ENCODE measurements around the gene ITIH2. TPM values are rescaled to one million over a fixed set of nuclear protein-coding genes. Genes with fewer than 3 reads are reported as not detected.

ITIH2 gene
- polyA plus RNA-seq, 3 donors, result not detected

DNA sequence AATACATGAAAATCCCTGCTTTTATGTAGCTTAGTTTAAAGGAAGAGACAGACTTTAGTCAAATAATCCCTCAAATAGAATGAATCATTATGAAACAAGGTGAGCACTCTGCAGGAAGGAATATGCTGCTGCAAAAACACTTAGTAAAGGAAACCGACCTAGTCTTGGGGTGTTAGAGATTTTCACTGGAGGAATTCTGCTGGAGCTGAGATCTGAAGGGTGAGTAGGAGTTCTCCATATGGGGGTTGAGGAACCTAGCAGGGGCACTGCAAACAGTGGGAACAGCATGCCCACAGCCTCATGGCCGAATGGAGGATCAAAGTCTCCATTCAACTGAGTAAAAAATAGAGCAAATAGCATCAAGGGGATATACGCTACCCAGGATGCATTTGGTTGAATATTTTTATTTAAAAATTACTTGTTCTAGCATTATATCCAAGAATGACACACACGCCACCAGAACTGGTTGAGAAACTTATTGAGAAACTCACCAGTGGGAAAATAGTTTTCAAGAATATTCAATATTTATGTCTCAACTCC lies 3.5 kb downstream of the ITIH2 start:
- TF ChIP-seq, protein P1, sequence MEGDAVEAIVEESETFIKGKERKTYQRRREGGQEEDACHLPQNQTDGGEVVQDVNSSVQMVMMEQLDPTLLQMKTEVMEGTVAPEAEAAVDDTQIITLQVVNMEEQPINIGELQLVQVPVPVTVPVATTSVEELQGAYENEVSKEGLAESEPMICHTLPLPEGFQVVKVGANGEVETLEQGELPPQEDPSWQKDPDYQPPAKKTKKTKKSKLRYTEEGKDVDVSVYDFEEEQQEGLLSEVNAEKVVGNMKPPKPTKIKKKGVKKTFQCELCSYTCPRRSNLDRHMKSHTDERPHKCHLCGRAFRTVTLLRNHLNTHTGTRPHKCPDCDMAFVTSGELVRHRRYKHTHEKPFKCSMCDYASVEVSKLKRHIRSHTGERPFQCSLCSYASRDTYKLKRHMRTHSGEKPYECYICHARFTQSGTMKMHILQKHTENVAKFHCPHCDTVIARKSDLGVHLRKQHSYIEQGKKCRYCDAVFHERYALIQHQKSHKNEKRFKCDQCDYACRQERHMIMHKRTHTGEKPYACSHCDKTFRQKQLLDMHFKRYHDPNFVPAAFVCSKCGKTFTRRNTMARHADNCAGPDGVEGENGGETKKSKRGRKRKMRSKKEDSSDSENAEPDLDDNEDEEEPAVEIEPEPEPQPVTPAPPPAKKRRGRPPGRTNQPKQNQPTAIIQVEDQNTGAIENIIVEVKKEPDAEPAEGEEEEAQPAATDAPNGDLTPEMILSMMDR (IDR thresholded peaks at IDR 0.05), result no peak
- no peak overlapping the region for H3K27ac ChIP-seq (ENCODE audit: low read depth in 1 of 2, low read length in 2 of 2)
- Mint-ChIP-seq H3K36me3 (no peaks in the 10 kb centered on the region), H3K27ac (no peak overlapping the region), H3K9me3 (peaks cover 0 to 4% (median 0%) of the 10 kb centered on the region in 7 donors), H3K27me3 (ENCODE audit: low read depth in 3 of 3) (peaks cover 5 to 28% (median 8%) of the 10 kb centered on the region in 3 donors), H3K4me1 (no peaks in the 10 kb centered on the region), H3K4me3 (peak overlapping the region in 1 of 2 donors; percentile 12)
- H3K4me2 ChIP-seq (replicated peaks; ENCODE audit: extremely low read depth, low read length, poor library complexity, severe bottlenecking), result no peak overlapping the region
- H3K4me3 ChIP-seq (replicated peaks in 1 of 3; ENCODE audit: low read depth in 2 of 3, low read length in 3 of 3), result no peak overlapping the region
- H3K36me3 ChIP-seq (replicated peaks in 1 of 2; ENCODE audit: control insufficient read depth in 1 of 2, insufficient read depth in 2 of 2, low read length in 2 of 2), result no peaks in the 10 kb centered on the region
- no peaks in the 10 kb centered on the region for H3K9me3 ChIP-seq (replicated peaks in 1 of 2; ENCODE audit: control insufficient read depth in 1 of 2, insufficient read depth in 1 of 2, low read length in 2 of 2)
- no peak for DNase-seq
- no peaks in the 10 kb centered on the region for H3K4me1 ChIP-seq (ENCODE audit: control insufficient read depth in 1 of 2, insufficient read depth in 2 of 2, low read length in 2 of 2)
- no peaks in the 10 kb centered on the region for H3K79me2 ChIP-seq (ENCODE audit: insufficient read depth, low read length)
- H3K9ac ChIP-seq (ENCODE audit: insufficient read depth, low read length, poor library complexity, severe bottlenecking), result no peak overlapping the region
- intact Hi-C loops (cut with micrococcal nuclease), result no loop called here
- H4K20me1 ChIP-seq (ENCODE audit: insufficient read depth, low read length), result no peaks in the 10 kb centered on the region
- WGBS (ENCODE audit: insufficient coverage), result 88% methylated on average over 1 of the region's 4 CpGs
- no peak overlapping the region for H2AFZ ChIP-seq (ENCODE audit: insufficient read depth, low read depth, low read length, poor library complexity, severe bottlenecking)
- H3K27me3 ChIP-seq (ENCODE audit: control insufficient read depth in 2 of 2, insufficient read depth in 2 of 2, low read length in 2 of 2), result peaks cover 2 to 8% of the 10 kb centered on the region in 2 donors

DNA sequence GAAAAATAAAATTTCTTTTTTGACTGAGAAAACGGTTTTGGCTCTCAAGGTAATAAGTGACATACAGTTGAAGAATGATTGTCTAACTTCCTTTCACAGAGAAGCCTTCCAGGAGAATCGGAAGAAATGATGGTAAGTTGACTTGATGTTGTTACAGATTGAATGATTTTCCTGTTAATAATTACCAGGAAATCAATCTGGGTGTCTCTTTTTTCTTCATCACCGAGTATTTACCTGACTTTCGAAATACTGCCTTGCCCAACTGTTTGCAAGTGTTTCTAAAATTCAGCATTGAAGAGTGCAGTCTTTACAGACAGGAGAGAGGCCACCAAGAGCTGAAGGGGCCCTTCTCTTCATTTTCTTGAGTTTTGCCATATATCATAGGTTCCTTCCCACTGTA lies 4.0 kb downstream of the ITIH2 start:
- Histone ChIP-seq H3K9ac (ENCODE audit: insufficient read depth, low read length, poor library complexity, severe bottlenecking) (no peak overlapping the region), H3K27me3 (ENCODE audit: control insufficient read depth in 2 of 2, insufficient read depth in 2 of 2, low read length in 2 of 2) (peaks cover 1 to 8% of the 10 kb centered on the region in 2 donors), H4K20me1 (ENCODE audit: insufficient read depth, low read length) (no peaks in the 10 kb centered on the region), H3K79me2 (ENCODE audit: insufficient read depth, low read length) (no peaks in the 10 kb centered on the region), H3K27ac (ENCODE audit: low read depth in 1 of 2, low read length in 2 of 2) (no peak overlapping the region), H2AFZ (ENCODE audit: insufficient read depth, low read depth, low read length, poor library complexity, severe bottlenecking) (no peak overlapping the region), H3K4me3 (replicated peaks in 1 of 3; ENCODE audit: low read depth in 2 of 3, low read length in 3 of 3) (no peak overlapping the region), H3K9me3 (replicated peaks in 1 of 2; ENCODE audit: control insufficient read depth in 1 of 2, insufficient read depth in 1 of 2, low read length in 2 of 2) (no peaks in the 10 kb centered on the region), H3K4me2 (replicated peaks; ENCODE audit: extremely low read depth, low read length, poor library complexity, severe bottlenecking) (no peak overlapping the region), H3K36me3 (replicated peaks in 1 of 2; ENCODE audit: control insufficient read depth in 1 of 2, insufficient read depth in 2 of 2, low read length in 2 of 2) (no peaks in the 10 kb centered on the region), H3K4me1 (ENCODE audit: control insufficient read depth in 1 of 2, insufficient read depth in 2 of 2, low read length in 2 of 2) (no peaks in the 10 kb centered on the region)
- TF ChIP-seq, protein P1 (IDR thresholded peaks at IDR 0.05), result no peak
- Mint-ChIP-seq H3K36me3 (no peaks in the 10 kb centered on the region), H3K4me3 (no peak overlapping the region), H3K9me3 (peaks cover 0 to 4% (median 0%) of the 10 kb centered on the region in 7 donors), H3K27me3 (ENCODE audit: low read depth in 3 of 3) (peaks cover 5 to 28% (median 8%) of the 10 kb centered on the region in 3 donors), H3K27ac (no peak overlapping the region), H3K4me1 (no peaks in the 10 kb centered on the region)
- intact Hi-C loops (cut with micrococcal nuclease), result no loop called here
- WGBS (ENCODE audit: insufficient coverage), result no CpG with 5 or more reads among the region's 4 CpGs
- DNase-seq, result no peak

Measured in CD14-positive monocyte (primary cell).